ENCODE measurements around the gene DDX49. TPM values are rescaled to one million over a fixed set of nuclear protein-coding genes. Genes with fewer than 3 reads are reported as not detected.

The DDX49 gene
- total RNA-seq, 1 experiment from 2014 or later: 47.9 TPM

DNA sequence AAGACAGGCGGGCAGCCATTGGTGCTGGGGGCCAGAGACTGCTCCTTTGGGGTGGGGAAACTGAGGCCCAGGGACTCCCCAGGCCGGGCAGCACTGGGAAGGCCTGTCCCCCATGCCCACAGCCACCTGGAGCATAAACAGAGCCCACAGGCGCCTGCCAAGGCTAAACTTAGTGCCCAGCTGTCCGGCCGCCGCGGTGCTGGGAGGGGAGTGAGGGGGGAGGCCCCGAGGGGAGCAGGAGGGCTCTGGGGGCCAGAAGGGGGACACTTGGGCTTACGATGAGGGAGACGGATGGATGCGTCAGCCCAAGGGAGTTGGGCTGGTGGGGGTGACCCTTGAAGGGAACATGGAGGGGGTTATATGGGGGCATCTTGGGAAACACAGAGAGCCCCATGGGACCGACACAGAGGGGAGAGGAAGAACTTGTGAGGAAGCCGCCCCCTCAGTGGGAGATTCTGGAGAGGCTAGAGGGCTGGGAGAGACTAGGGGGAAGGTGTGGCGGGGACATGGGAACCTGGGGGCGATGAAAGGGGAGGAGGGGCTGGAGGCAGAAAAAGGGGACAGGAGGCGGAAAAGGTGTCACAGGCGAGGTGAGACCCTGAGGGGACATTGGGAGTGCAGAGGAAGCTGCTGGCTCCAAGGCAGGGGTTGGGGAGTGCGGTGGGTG is 25.8 kb upstream of the DDX49 start:
- no peak for DNase-seq (ENCODE audit: low spot score)
- Mint-ChIP-seq H3K36me3 (no peaks in the 10 kb centered on the region), H3K4me1 (no peaks in the 10 kb centered on the region), H3K27me3 (ENCODE audit: low read depth) (peaks cover 16% of the 10 kb centered on the region), H3K9me3 (no peaks in the 10 kb centered on the region), H3K4me3 (no peak overlapping the region), H3K27ac (no peak overlapping the region)
- POLR2A ChIA-PET: no interaction called here
- ATAC-seq: no peak
- CTCF ChIA-PET: interaction anchor here (0.6 to 3.5 kb wide), 12 partner anchors 14 to 227 kb away, joined by 3 to 35 read pairs (median 6); partner anchors contain the start of genes COPE and DDX49
- TF ChIP-seq, protein P1, sequence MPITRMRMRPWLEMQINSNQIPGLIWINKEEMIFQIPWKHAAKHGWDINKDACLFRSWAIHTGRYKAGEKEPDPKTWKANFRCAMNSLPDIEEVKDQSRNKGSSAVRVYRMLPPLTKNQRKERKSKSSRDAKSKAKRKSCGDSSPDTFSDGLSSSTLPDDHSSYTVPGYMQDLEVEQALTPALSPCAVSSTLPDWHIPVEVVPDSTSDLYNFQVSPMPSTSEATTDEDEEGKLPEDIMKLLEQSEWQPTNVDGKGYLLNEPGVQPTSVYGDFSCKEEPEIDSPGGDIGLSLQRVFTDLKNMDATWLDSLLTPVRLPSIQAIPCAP (CRISPR knock-in tag; IDR thresholded peaks at IDR 0.05): no peak
- TF ChIP-seq CBFB (CRISPR knock-in tag; IDR thresholded peaks at IDR 0.05; ENCODE audit: low read depth) (no peak), MXD4 (CRISPR knock-in tag; IDR thresholded peaks at IDR 0.05; ENCODE audit: borderline replicate concordance) (no peak), MYBL2 (CRISPR knock-in tag; IDR thresholded peaks at IDR 0.05) (no peak), EMX1 (CRISPR knock-in tag; IDR thresholded peaks at IDR 0.05) (no peak), TCF7 (CRISPR knock-in tag; IDR thresholded peaks at IDR 0.05; ENCODE audit: low read depth) (no peak), ESRRA (CRISPR knock-in tag; IDR thresholded peaks at IDR 0.05; ENCODE audit: borderline replicate concordance) (no peak), ETV6 (CRISPR knock-in tag; IDR thresholded peaks at IDR 0.05) (no peak), JUN (CRISPR knock-in tag; IDR thresholded peaks at IDR 0.05) (no peak), ZNF263 (CRISPR knock-in tag; IDR thresholded peaks at IDR 0.05; ENCODE audit: low read depth) (no peak), NFE2L1 (CRISPR knock-in tag; IDR thresholded peaks at IDR 0.05) (no peak)
- TF ChIP-seq, protein P2, sequence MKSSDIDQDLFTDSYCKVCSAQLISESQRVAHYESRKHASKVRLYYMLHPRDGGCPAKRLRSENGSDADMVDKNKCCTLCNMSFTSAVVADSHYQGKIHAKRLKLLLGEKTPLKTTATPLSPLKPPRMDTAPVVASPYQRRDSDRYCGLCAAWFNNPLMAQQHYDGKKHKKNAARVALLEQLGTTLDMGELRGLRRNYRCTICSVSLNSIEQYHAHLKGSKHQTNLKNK (CRISPR knock-in tag; IDR thresholded peaks at IDR 0.05): no peak
- TF ChIP-seq, protein P3, sequence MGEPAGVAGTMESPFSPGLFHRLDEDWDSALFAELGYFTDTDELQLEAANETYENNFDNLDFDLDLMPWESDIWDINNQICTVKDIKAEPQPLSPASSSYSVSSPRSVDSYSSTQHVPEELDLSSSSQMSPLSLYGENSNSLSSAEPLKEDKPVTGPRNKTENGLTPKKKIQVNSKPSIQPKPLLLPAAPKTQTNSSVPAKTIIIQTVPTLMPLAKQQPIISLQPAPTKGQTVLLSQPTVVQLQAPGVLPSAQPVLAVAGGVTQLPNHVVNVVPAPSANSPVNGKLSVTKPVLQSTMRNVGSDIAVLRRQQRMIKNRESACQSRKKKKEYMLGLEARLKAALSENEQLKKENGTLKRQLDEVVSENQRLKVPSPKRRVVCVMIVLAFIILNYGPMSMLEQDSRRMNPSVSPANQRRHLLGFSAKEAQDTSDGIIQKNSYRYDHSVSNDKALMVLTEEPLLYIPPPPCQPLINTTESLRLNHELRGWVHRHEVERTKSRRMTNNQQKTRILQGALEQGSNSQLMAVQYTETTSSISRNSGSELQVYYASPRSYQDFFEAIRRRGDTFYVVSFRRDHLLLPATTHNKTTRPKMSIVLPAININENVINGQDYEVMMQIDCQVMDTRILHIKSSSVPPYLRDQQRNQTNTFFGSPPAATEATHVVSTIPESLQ (CRISPR knock-in tag; IDR thresholded peaks at IDR 0.05): no peak
- TF ChIP-seq, protein P4, sequence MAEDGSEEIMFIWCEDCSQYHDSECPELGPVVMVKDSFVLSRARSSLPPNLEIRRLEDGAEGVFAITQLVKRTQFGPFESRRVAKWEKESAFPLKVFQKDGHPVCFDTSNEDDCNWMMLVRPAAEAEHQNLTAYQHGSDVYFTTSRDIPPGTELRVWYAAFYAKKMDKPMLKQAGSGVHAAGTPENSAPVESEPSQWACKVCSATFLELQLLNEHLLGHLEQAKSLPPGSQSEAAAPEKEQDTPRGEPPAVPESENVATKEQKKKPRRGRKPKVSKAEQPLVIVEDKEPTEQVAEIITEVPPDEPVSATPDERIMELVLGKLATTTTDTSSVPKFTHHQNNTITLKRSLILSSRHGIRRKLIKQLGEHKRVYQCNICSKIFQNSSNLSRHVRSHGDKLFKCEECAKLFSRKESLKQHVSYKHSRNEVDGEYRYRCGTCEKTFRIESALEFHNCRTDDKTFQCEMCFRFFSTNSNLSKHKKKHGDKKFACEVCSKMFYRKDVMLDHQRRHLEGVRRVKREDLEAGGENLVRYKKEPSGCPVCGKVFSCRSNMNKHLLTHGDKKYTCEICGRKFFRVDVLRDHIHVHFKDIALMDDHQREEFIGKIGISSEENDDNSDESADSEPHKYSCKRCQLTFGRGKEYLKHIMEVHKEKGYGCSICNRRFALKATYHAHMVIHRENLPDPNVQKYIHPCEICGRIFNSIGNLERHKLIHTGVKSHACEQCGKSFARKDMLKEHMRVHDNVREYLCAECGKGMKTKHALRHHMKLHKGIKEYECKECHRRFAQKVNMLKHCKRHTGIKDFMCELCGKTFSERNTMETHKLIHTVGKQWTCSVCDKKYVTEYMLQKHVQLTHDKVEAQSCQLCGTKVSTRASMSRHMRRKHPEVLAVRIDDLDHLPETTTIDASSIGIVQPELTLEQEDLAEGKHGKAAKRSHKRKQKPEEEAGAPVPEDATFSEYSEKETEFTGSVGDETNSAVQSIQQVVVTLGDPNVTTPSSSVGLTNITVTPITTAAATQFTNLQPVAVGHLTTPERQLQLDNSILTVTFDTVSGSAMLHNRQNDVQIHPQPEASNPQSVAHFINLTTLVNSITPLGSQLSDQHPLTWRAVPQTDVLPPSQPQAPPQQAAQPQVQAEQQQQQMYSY (CRISPR knock-in tag; IDR thresholded peaks at IDR 0.05): no peak
- TF ChIP-seq, protein P5, sequence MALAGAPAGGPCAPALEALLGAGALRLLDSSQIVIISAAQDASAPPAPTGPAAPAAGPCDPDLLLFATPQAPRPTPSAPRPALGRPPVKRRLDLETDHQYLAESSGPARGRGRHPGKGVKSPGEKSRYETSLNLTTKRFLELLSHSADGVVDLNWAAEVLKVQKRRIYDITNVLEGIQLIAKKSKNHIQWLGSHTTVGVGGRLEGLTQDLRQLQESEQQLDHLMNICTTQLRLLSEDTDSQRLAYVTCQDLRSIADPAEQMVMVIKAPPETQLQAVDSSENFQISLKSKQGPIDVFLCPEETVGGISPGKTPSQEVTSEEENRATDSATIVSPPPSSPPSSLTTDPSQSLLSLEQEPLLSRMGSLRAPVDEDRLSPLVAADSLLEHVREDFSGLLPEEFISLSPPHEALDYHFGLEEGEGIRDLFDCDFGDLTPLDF (CRISPR knock-in tag; IDR thresholded peaks at IDR 0.05): no peak

DNA sequence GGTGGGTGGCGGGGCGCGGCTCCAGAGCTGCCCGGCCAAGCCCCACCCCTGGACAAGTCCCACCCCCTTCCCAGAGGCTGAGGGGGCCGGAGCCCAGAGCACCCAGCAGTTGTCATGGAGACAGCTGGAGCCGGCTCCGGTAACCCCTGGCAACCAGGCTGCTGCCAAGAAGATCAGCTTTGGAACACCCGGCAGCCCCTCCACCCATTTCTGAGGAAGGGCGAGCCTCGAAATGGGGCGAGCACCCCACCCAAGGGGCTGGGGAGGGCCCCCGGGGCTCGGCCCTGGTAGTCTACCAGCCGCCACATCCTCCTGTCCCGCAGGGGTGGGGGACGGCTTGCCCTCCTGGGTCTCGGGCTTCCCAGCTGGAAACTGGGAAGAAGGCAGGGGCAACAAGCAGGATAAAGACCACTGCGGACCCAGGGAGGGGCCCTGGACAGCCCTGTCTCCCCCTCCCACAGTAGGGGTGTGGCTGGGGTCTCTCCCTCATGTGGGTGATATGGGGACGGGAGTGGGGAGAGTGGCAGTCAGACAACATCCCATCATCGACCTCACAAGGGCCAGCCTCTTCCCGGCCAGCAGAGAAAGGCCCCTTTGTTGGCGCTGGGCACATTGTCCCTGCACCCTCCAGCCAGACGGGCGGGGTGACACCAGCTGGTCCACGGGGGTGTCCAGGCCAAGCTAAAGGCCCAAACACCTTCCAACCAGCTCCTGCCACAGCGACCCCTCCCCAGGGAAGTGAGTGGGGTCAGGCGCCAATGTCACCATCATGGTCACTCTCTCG is 25.1 kb upstream of the DDX49 start:
- no peaks in the 10 kb centered on the region for H3K9me3 Mint-ChIP-seq
- ChIA-PET POLR2A (no interaction called here), CTCF (interaction anchor here (0.5 to 3.5 kb wide), 22 partner anchors 15 to 579 kb away, joined by 3 to 35 read pairs (median 4); partner anchors contain the start of genes COPE and DDX49)
- H3K4me1 Mint-ChIP-seq: no peaks in the 10 kb centered on the region
- H3K27me3 Mint-ChIP-seq (ENCODE audit: low read depth): peaks cover 16% of the 10 kb centered on the region
- peak; percentile 58 for DNase-seq (ENCODE audit: low spot score)
- no peak overlapping the region for H3K27ac Mint-ChIP-seq
- ATAC-seq: peak; percentile 24
- H3K4me3 Mint-ChIP-seq: peak overlapping the region; percentile 62
- no peaks in the 10 kb centered on the region for H3K36me3 Mint-ChIP-seq
- TF ChIP-seq ZBTB21 (CRISPR knock-in tag; IDR thresholded peaks at IDR 0.05; ENCODE audit: borderline replicate concordance) (no peak), ZNF121 (CRISPR knock-in tag; IDR thresholded peaks at IDR 0.05) (no peak), CREM (CRISPR knock-in tag; IDR thresholded peaks at IDR 0.05) (no peak), FOXK1 (CRISPR knock-in tag; IDR thresholded peaks at IDR 0.05) (no peak), PRRX2 (CRISPR knock-in tag; IDR thresholded peaks at IDR 0.05) (no peak)
- TF ChIP-seq, protein P6, sequence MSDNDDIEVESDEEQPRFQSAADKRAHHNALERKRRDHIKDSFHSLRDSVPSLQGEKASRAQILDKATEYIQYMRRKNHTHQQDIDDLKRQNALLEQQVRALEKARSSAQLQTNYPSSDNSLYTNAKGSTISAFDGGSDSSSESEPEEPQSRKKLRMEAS (CRISPR knock-in tag; IDR thresholded peaks at IDR 0.05): no peak
- TF ChIP-seq, protein P7, sequence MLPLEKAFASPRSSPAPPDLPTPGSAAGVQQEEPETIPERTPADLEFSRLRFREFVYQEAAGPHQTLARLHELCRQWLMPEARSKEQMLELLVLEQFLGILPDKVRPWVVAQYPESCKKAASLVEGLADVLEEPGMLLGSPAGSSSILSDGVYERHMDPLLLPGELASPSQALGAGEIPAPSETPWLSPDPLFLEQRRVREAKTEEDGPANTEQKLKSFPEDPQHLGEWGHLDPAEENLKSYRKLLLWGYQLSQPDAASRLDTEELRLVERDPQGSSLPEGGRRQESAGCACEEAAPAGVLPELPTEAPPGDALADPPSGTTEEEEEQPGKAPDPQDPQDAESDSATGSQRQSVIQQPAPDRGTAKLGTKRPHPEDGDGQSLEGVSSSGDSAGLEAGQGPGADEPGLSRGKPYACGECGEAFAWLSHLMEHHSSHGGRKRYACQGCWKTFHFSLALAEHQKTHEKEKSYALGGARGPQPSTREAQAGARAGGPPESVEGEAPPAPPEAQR (CRISPR knock-in tag; IDR thresholded peaks at IDR 0.05): no peak

Data from WTC11 (cell line).